ENCODE measurements around the gene ACAN. TPM values are rescaled to one million over a fixed set of nuclear protein-coding genes. Genes with fewer than 3 reads are reported as not detected.
A peak's percentile ranks its signal among the peaks of the same experiment; 100 is the strongest.

The ACAN gene
- total RNA-seq, 1 experiment from 2014 or later, result 0.50 TPM

DNA sequence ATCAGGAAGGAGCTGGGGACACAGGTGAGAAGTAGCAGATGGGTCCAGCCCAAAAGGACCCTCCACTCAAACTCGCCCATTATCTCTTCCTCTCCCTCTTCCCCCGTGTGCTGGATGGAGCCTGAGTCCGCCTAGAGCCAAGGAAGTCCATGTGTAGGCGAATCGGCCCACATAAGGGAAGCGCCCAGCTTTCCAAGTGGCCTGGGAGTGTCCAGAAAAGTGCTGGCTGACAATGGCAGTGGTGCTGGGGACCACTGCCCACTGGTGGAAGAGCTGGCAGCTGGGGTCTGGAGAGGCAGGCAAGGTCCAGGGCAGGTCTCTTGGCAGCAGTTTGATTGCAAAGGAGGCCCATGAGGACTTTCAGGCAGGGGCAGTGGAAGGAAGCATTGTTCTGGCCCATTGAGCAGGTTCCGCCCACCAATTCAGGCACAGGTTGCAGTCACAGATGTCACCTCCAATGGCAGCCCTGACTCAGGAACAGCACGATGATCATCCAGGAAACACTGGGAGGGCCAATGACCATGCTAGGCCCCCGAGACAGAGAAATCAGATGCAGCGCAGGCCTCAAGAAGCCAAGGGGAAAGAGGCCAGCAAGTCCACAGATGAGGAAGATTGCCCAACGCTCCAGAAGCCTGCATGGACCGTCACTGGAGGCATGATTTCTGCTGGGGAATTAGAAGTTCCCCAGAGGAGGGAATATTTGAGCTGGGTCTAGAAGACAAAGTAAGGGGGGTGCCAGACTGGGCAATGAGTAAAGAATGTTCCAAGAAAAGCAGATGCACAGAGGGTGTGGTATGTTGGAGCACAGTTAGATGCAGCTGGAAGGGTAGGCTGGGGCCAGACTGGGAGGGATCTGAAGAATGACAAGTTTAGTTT lies 107.0 kb downstream of the ACAN start:
- peaks cover 23% of the 10 kb centered on the region; the same call in 1 of the 2 replicates for H3K79me2 ChIP-seq (ENCODE audit: insufficient read depth, low read length)
- no peaks in the 10 kb centered on the region for H4K20me1 ChIP-seq (ENCODE audit: control insufficient read depth, insufficient read depth, insufficient read length)
- no peak overlapping the region for H2BK120ac ChIP-seq (ENCODE audit: low read depth, low read length, poor library complexity, severe bottlenecking)
- no peak overlapping the region; the same call in 1 of the 2 replicates for H3K14ac ChIP-seq (ENCODE audit: insufficient read depth, low read length)
- no peak overlapping the region for H2BK12ac ChIP-seq (ENCODE audit: insufficient read length, low read depth, low read length)
- Mint-ChIP-seq H3K4me1 (peaks cover 52 to 76% of the 10 kb centered on the region in 2 experiments), H3K9me3 (peaks cover 0 to 2% of the 10 kb centered on the region in 2 experiments; a peak in 3 of 5 replicates), H3K4me3 (peak overlapping the region; percentile 82 to 98), H3K36me3 (ENCODE audit: insufficient read depth in 1 of 3, low read depth in 3 of 3) (peaks cover 62 to 73% (median 64%) of the 10 kb centered on the region in 3 experiments), H3K27ac (peak overlapping the region; percentile 80 to 94 (median 93)), H3K27me3 (ENCODE audit: low read depth) (no peaks in the 10 kb centered on the region; the same call in 1 of the 2 replicates)
- no peak overlapping the region for H4K8ac ChIP-seq (replicated peaks; ENCODE audit: insufficient read length, low read depth, low read length)
- H3K9me3 ChIP-seq (ENCODE audit: control insufficient read depth, low read depth, low read length), result no peaks in the 10 kb centered on the region
- H2BK15ac ChIP-seq (ENCODE audit: low read depth, low read length), result no peak overlapping the region
- H4K5ac ChIP-seq (ENCODE audit: insufficient read length, low read depth, low read length), result no peak overlapping the region
- DNase-seq, result no peak
- no peak overlapping the region for H3K23ac ChIP-seq (ENCODE audit: insufficient read length, low read depth, low read length)
- H3K18ac ChIP-seq (ENCODE audit: insufficient read length, low read depth, low read length), result no peak overlapping the region
- peaks cover 8% of the 10 kb centered on the region for H3K4me1 ChIP-seq (ENCODE audit: insufficient read depth, low read length)
- no CpG with 5 or more reads among the region's 12 CpGs for WGBS (ENCODE audit: extremely low coverage, insufficient read length, low lambda C conversion rate)
- H3K27ac ChIP-seq (ENCODE audit: insufficient read length, low read depth, low read length), result no peak overlapping the region
- no peak overlapping the region for H2BK5ac ChIP-seq (ENCODE audit: insufficient read length, low read length)
- no peak overlapping the region for H2AK5ac ChIP-seq (ENCODE audit: insufficient read length, low read length)
- no peak overlapping the region for H3K56ac ChIP-seq (ENCODE audit: insufficient read length, low read depth, low read length)
- peak overlapping the region; percentile 100 for H3K4me2 ChIP-seq (ENCODE audit: insufficient read depth, insufficient read length, low read length)
- H3K79me1 ChIP-seq (ENCODE audit: insufficient read depth, low read depth, low read length, poor library complexity, severe bottlenecking), result peaks cover 26% of the 10 kb centered on the region
- no peak overlapping the region for H2AFZ ChIP-seq (ENCODE audit: low read length)
- H3K23me2 ChIP-seq (ENCODE audit: insufficient read length, low read depth, low read length, poor library complexity, severe bottlenecking), result peaks cover 9% of the 10 kb centered on the region
- no peak overlapping the region for H3T11ph ChIP-seq (ENCODE audit: low read length)
- TF ChIP-seq, protein P1, sequence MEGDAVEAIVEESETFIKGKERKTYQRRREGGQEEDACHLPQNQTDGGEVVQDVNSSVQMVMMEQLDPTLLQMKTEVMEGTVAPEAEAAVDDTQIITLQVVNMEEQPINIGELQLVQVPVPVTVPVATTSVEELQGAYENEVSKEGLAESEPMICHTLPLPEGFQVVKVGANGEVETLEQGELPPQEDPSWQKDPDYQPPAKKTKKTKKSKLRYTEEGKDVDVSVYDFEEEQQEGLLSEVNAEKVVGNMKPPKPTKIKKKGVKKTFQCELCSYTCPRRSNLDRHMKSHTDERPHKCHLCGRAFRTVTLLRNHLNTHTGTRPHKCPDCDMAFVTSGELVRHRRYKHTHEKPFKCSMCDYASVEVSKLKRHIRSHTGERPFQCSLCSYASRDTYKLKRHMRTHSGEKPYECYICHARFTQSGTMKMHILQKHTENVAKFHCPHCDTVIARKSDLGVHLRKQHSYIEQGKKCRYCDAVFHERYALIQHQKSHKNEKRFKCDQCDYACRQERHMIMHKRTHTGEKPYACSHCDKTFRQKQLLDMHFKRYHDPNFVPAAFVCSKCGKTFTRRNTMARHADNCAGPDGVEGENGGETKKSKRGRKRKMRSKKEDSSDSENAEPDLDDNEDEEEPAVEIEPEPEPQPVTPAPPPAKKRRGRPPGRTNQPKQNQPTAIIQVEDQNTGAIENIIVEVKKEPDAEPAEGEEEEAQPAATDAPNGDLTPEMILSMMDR (conservative IDR thresholded peaks at IDR 0.05), result no peak
- no peak overlapping the region for H2BK20ac ChIP-seq (ENCODE audit: low read depth, low read length, poor library complexity, severe bottlenecking)
- H3K27me3 ChIP-seq (ENCODE audit: insufficient read depth, low read length), result no peaks in the 10 kb centered on the region
- H3K9ac ChIP-seq (ENCODE audit: extremely low read depth, insufficient read length, low read length), result no peak overlapping the region
- no peak overlapping the region for H3K4ac ChIP-seq (ENCODE audit: low read depth, low read length)
- no peak overlapping the region for H4K91ac ChIP-seq (ENCODE audit: insufficient read length, low read depth, low read length)
